ENCODE results near the gene KRTAP5-11. TPM values are rescaled to one million over a fixed set of nuclear protein-coding genes. Genes with fewer than 3 reads are reported as not detected.

The KRTAP5-11 gene
- total and polyA plus RNA-seq, 12 donors = not detected

GRCh38 chr11:71551711-71552110, 31.0 kb downstream of the KRTAP5-11 start:
- intact Hi-C loops (cut with DNase I) = no loop called here
- WGBS, 2 donors = 95 to 100% methylated on average over 1 of the region's 1 CpG
- Histone ChIP-seq H3K27ac (no peak overlapping the region), H3K4me1 (peaks cover 0 to 26% (median 0%) of the 10 kb centered on the region in 9 donors), H3K4me3 (no peak overlapping the region), H3K36me3 (no peaks in the 10 kb centered on the region), H3K9me3 (no peaks in the 10 kb centered on the region), H3K27me3 (peaks cover 0 to 14% (median 3%) of the 10 kb centered on the region in 7 donors)
- ATAC-seq = no peak
- no peak for DNase-seq
- no peak for TF ChIP-seq CTCF (IDR thresholded peaks at IDR 0.05)

DNA sequence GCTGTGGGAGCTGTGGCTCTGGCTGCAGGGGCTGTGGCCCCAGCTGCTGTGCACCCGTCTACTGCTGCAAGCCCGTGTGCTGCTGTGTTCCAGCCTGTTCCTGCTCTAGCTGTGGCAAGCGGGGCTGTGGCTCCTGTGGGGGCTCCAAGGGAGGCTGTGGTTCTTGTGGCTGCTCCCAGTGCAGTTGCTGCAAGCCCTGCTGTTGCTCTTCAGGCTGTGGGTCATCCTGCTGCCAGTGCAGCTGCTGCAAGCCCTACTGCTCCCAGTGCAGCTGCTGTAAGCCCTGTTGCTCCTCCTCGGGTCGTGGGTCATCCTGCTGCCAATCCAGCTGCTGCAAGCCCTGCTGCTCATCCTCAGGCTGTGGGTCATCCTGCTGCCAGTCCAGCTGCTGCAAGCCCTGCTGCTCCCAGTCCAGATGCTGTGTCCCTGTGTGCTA, 33.9 kb downstream of the KRTAP5-11 start:
- Histone ChIP-seq H3K9me3 (no peaks in the 10 kb centered on the region), H3K27ac (no peak overlapping the region), H3K36me3 (no peaks in the 10 kb centered on the region), H3K4me1 (peaks cover 0 to 26% (median 0%) of the 10 kb centered on the region in 9 donors), H3K4me3 (no peak overlapping the region), H3K27me3 (peaks cover 0 to 18% (median 3%) of the 10 kb centered on the region in 7 donors)
- TF ChIP-seq CTCF (IDR thresholded peaks at IDR 0.05) = no peak
- no peak for DNase-seq
- ATAC-seq = no peak
- 41 to 45% methylated on average over 5 of the region's 5 CpGs for WGBS, 2 donors
- intact Hi-C loops (cut with DNase I) = no loop called here

DNA sequence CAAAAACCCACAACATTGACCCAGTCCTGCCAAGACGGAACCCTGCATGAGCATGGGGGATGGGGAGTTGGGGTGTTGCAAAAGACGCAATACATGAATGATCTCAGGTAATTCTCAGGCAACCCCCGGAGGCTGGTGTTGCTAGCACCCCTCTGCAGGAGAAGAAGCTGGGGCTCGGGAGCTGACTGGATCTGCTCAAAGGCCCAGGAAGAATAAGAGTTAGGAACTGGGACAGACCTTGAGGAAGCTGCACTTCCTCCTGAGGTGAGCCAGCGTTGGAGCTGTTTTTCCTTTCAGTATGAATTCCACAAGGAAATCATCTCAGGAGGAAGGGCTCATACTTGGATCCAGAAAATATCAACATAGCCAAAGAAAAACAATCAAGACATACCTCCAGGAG, 34.6 kb downstream of the KRTAP5-11 start, which contains the start of gene KRTAP5-9:
Gene KRTAP5-9, plus strand, starts transcription at position 301 of the 400 bp plus-strand sequence. CDS start 238 bp downstream, outside the sequence.
- no peaks in the 10 kb centered on the region for H3K36me3 ChIP-seq
- no peak within 1 kb of the TSS for H3K27ac ChIP-seq
- ATAC-seq (peak in 1 of 8 donors; percentile 35), DNase-seq (no peak)
- TF ChIP-seq CTCF (IDR thresholded peaks at IDR 0.05) = no peak
- intact Hi-C loops (cut with DNase I) = no loop called here
- peaks cover 0 to 18% (median 3%) of the 10 kb centered on the region in 7 donors for H3K27me3 ChIP-seq
- no peaks in the 10 kb centered on the region for H3K9me3 ChIP-seq
- no peak within 1 kb of the TSS for H3K4me3 ChIP-seq
- WGBS, 2 donors = 54 to 67% methylated on average over 5 of the region's 5 CpGs
- H3K4me1 ChIP-seq = peaks cover 0 to 26% (median 0%) of the 10 kb centered on the region in 9 donors

GRCh38 chr11:71545405-71545966, 37.2 kb downstream of the KRTAP5-11 start:
- DNase-seq (no peak), ATAC-seq (no peak)
- intact Hi-C loops (cut with DNase I) = no loop called here
- peaks cover 0 to 22% (median 3%) of the 10 kb centered on the region in 7 donors for H3K27me3 ChIP-seq
- H3K4me1 ChIP-seq = peaks cover 0 to 26% (median 0%) of the 10 kb centered on the region in 9 donors
- H3K36me3 ChIP-seq = no peaks in the 10 kb centered on the region
- H3K9me3 ChIP-seq = peaks cover 0 to 4% (median 0%) of the 10 kb centered on the region in 11 donors
- H3K4me3 ChIP-seq = no peak overlapping the region
- no peak overlapping the region for H3K27ac ChIP-seq
- no peak for TF ChIP-seq CTCF (IDR thresholded peaks at IDR 0.05)
- WGBS, 2 donors = 83 to 87% methylated on average over 12 of the region's 12 CpGs

Measured in heart right ventricle (tissue), 16 donors.